GM23248 (cell line): ENCODE measurements around the gene TMEM50B. TPM values are rescaled to one million over a fixed set of nuclear protein-coding genes. Genes with fewer than 3 reads are reported as not detected.
"Not testable (repeated sequence)": the region's sequence is repeated elsewhere in the genome, so short reads cannot be mapped to it uniquely, and the experiment has no call there.

Experiments
- DNase-seq: peaks from one replicate; pipeline ENCODE4 v3.0.0-alpha.2; 2015
- H2AFZ ChIP-seq: fragments of 200-600 bp; sonication (generic); 2 replicates; pipeline ENCODE4 v1.6.1; 2016; ENCODE audit warnings: antibody characterized with exemption
- H3F3A ChIP-seq: fragments of 200-600 bp; sonication (generic); 2 replicates; pipeline ENCODE4 v1.6.1; 2016; ENCODE audit warnings: mild to moderate bottlenecking, antibody characterized with exemption, mixed run types; ENCODE audit not compliant: insufficient read depth
- H3K27ac ChIP-seq: fragments of 200-600 bp; sonication (generic); 2 replicates; pipeline ENCODE4 v1.5.1; 2016; ENCODE audit warnings: mild to moderate bottlenecking
- H3K27me3 ChIP-seq: fragments of 200-600 bp; sonication (generic); replicated peaks from 2 replicates; pipeline ENCODE4 v1.6.1; 2016; ENCODE audit warnings: mild to moderate bottlenecking; ENCODE audit not compliant: insufficient read depth
- H3K36me3 ChIP-seq: fragments of 200-600 bp; sonication (generic); 2 replicates; pipeline ENCODE4 v1.6.1; 2016; ENCODE audit warnings: low read depth, mild to moderate bottlenecking
- H3K4me1 ChIP-seq: fragments of 200-600 bp; sonication (generic); 2 replicates; pipeline ENCODE4 v1.6.1; 2016; ENCODE audit warnings: mild to moderate bottlenecking; ENCODE audit not compliant: insufficient read depth
- H3K4me2 ChIP-seq: fragments of 200-600 bp; sonication (generic); one replicate; pipeline ENCODE4 v1.6.1; 2016; ENCODE audit warnings: mild to moderate bottlenecking; ENCODE audit not compliant: unreplicated experiment
- H3K4me3 ChIP-seq: fragments of 200-600 bp; sonication (generic); 2 replicates; pipeline ENCODE4 v1.5.1; 2016; ENCODE audit warnings: mild to moderate bottlenecking
- H3K79me2 ChIP-seq: fragments of 200-600 bp; sonication (generic); 2 replicates; pipeline ENCODE4 v1.6.1; 2016; ENCODE audit warnings: mild to moderate bottlenecking; ENCODE audit not compliant: insufficient read depth
- H3K9ac ChIP-seq: fragments of 200-600 bp; sonication (generic); 2 replicates; pipeline ENCODE4 v1.6.1; 2016; ENCODE audit warnings: mild to moderate bottlenecking
- H3K9me2 ChIP-seq: fragments of 200-600 bp; sonication (generic); 2 replicates; pipeline ENCODE4 v1.6.1; 2016; ENCODE audit warnings: mixed run types, mild to moderate bottlenecking, moderate library complexity; ENCODE audit not compliant: insufficient read depth
- H3K9me3 ChIP-seq: fragments of 200-600 bp; sonication (generic); one replicate; pipeline ENCODE4 v1.6.1; 2017; ENCODE audit warnings: low read depth
- H4K20me1 ChIP-seq: fragments of 200-600 bp; sonication (generic); 2 replicates; pipeline ENCODE4 v1.6.0; 2016; ENCODE audit not compliant: insufficient read depth
- EZH2 ChIP-seq: fragments of 200-600 bp; sonication (generic); IDR thresholded peaks from 2 replicates; pipeline ENCODE4 v1.6.1; 2018; ENCODE audit warnings: antibody characterized with exemption, mild to moderate bottlenecking; ENCODE audit not compliant: insufficient read depth, poor library complexity, severe bottlenecking
- EZH2phosphoT487 ChIP-seq: fragments of 200-600 bp; sonication (generic); IDR thresholded peaks from 2 replicates; pipeline ENCODE4 v1.6.1; 2018; ENCODE audit warnings: antibody characterized with exemption, moderate library complexity, mild to moderate bottlenecking, low read depth; ENCODE audit not compliant: insufficient read depth
- WGBS, 2 experiments: methylation state at CpG; one replicate each; pipeline ENCODE4 v1.1.6; 2015 to 2017; ENCODE audit warnings: low lambda C conversion rate in 2 of 2, low coverage in 1 of 2; ENCODE audit errors: missing lambda C conversion rate in 2 of 2; 5-methylcytosine and 5-hydroxymethylcytosine counted together
- in situ Hi-C: fragments of 300-500 bp; cut with MboI; formaldehyde crosslinking; loops from 2 replicates; pipeline ENCODE4 v1.15.0; 2020
- polyA plus RNA-seq: library from polyadenylated mRNA; unstranded; fragments of >200 nt; fragmentation: Nextera tagmentation; extraction: Ambion mirVana; gene quantifications from 2 replicates; pipeline ENCODE4 v1.2.1, GENCODE V29; 2016
- total RNA-seq: library from RNA; depleted of rRNA; stranded (reverse); fragments of >200 nt; shearing (Covaris generic); gene quantifications from 2 replicates; pipeline ENCODE4 v1.2.3, GENCODE V29; 2014

The TMEM50B gene
- total and polyA plus RNA-seq, 2 experiments from 2014 or later, result 35.1 to 43.9 TPM

DNA sequence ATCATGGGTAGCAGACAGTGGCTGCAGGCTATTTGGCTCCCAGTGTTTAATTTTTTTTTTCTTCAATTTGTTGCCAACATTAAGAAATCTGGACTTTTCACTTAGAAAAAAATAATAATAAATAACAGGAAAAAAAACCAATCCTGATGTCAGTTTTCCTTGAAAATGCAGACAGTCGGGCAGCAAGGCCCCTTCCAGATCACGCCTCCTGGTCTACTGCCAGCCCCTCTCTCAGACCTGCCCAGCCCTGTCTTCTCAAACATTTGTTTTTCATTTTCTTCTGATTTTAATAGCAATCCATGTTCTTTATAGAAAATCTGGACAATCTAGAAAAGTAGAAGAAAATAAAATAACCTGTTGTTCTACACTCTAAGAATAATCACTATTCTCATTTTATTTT is 61.1 kb downstream of the TMEM50B start:
- no peaks in the 10 kb centered on the region; the same call in 1 of the 2 replicates for H4K20me1 ChIP-seq
- TF ChIP-seq EZH2 (no peak), EZH2phosphoT487 (no peak)
- DNase-seq, result no peak

DNA sequence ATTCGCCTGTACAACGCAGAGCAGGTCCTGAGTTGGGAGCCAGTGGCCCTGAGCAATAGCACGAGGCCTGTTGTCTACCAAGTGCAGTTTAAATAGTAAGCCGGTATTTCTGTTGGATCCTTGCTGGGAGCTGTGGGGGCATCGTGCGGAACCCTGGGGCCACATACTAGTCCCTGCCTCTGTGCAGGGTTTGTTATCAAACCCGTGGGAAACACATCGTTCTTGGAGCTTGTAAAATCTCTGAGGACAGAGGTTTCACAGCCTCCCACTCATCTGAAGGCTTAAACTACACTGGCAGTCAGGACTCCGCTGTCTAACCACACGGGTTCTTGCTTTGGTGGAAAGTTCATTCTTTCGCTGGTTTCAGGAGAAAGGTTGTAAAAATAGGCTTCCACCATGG is 64.8 kb downstream of the TMEM50B start:
- Histone ChIP-seq H3K9ac (no peak overlapping the region), H3K27me3 (no peaks in the 10 kb centered on the region), H4K20me1 (no peaks in the 10 kb centered on the region; the same call in 1 of the 2 replicates), H3K9me3 (no peaks in the 10 kb centered on the region), H3F3A (peaks cover 20% of the 10 kb centered on the region; the same call in 1 of the 2 replicates), H2AFZ (no peak overlapping the region), H3K9me2 (no peaks in the 10 kb centered on the region), H3K36me3 (peaks cover 41% of the 10 kb centered on the region), H3K79me2 (peaks cover 100% of the 10 kb centered on the region), H3K4me1 (peaks cover 19% of the 10 kb centered on the region), H3K4me2 (no peak overlapping the region), H3K4me3 (no peak overlapping the region), H3K27ac (no peak overlapping the region)
- in situ Hi-C loops, result no loop called here
- TF ChIP-seq EZH2 (no peak), EZH2phosphoT487 (no peak)
- DNase-seq, result no peak
- 93 to 94% methylated on average over 11 of the region's 11 CpGs for WGBS, 2 experiments

More for the DNA sequence above, 61.1 kb downstream of the TMEM50B start:
- Histone ChIP-seq H3K36me3 (peaks cover 43% of the 10 kb centered on the region), H3K4me2 (no peak overlapping the region), H3K4me3 (no peak overlapping the region), H3K9me2 (no peaks in the 10 kb centered on the region), H3K27ac (no peak overlapping the region), H3K27me3 (no peaks in the 10 kb centered on the region), H3K4me1 (peaks cover 8% of the 10 kb centered on the region; the same call in 1 of the 2 replicates), H3K9me3 (no peaks in the 10 kb centered on the region), H3K9ac (no peak overlapping the region; the same call in 1 of the 2 replicates), H2AFZ (no peak overlapping the region), H3F3A (0 out of 2 replicates have a peak, but pooled peaks cover 12% of the 10 kb centered on the region), H3K79me2 (peaks cover 97% of the 10 kb centered on the region)
- 35 to 49% methylated on average over 2 of the region's 2 CpGs for WGBS, 2 experiments
- in situ Hi-C loops, result no loop called here

DNA sequence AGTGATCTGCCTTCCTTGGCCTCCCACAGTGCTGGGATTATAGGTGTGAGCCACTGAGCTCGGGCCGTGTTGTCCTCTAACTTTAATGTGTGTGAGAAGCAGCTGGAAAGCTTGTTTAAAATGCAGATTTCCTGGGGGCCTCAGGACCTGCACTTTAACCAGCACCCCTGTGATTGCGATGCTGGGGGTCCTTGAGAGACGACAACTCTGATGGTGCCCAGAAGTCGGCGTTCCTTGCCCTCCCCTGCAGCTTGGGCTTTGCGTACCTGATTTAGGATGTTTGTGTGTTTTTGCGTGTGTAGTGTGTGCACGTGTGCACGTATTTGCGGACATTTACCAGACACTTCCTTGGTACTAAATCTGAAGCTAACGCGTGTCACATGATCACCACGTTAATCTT is 65.7 kb downstream of the TMEM50B start:
- Histone ChIP-seq H3K4me1 (peaks cover 12% of the 10 kb centered on the region), H3K9ac (no peak overlapping the region), H3K4me3 (no peak overlapping the region), H3K79me2 (peaks cover 100% of the 10 kb centered on the region), H3K9me2 (no peaks in the 10 kb centered on the region), H2AFZ (no peak overlapping the region), H4K20me1 (no peaks in the 10 kb centered on the region; the same call in 1 of the 2 replicates), H3K27me3 (no peaks in the 10 kb centered on the region), H3F3A (peaks cover 27% of the 10 kb centered on the region), H3K27ac (no peak overlapping the region), H3K9me3 (no peaks in the 10 kb centered on the region), H3K4me2 (no peak overlapping the region), H3K36me3 (peaks cover 41% of the 10 kb centered on the region)
- in situ Hi-C loops, result no loop called here
- no peak for DNase-seq
- TF ChIP-seq EZH2phosphoT487 (no peak), EZH2 (no peak)
- WGBS, 2 experiments, result 85% methylated on average over 14 of the region's 14 CpGs

DNA sequence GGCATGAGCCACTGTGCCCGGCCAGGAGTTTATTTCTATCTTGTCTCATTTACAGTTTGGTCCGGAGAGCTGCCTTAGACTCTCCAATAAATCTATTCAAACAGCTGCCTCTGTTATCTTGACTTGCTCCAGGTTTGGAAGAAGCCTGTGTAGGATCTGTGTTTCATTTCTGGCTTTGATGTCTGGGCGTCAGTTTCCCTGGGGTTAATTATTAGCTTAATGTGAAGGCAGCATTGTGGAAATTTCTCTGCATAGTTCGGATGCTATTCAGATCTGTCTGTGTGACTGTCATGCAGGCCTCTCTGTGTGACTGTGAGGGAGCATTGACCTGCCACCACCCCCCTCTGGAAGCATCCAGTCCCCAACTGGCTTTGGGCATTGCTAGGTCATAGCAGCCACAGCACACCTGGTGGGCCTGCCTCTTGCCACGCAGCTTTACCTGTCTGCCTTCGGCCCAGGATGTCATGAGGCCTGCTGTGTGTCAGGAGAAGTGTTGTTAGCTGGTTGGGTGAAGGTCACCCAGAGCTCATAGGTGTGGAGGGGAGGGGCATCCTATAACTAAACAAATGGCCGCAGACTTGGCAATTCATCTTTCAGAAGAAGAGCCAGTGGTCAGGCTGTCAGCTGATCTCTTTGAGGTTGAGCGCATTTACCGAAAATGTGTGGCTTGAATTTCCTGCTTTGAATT is 66.8 kb downstream of the TMEM50B start:
- Histone ChIP-seq H3F3A (peaks cover 27% of the 10 kb centered on the region), H3K4me2 (no peak overlapping the region), H3K27me3 (no peaks in the 10 kb centered on the region), H3K9ac (no peak overlapping the region), H3K36me3 (peaks cover 36% of the 10 kb centered on the region), H3K4me1 (peaks cover 11% of the 10 kb centered on the region), H2AFZ (no peak overlapping the region), H3K9me3 (no peaks in the 10 kb centered on the region), H4K20me1 (no peaks in the 10 kb centered on the region; the same call in 1 of the 2 replicates), H3K4me3 (no peak overlapping the region), H3K27ac (no peak overlapping the region), H3K79me2 (peaks cover 100% of the 10 kb centered on the region), H3K9me2 (no peaks in the 10 kb centered on the region)
- in situ Hi-C loops, result no loop called here
- WGBS, 2 experiments, result 69 to 72% methylated on average over 9 of the region's 9 CpGs
- no peak for DNase-seq
- TF ChIP-seq EZH2, result no peak
- no peak for TF ChIP-seq EZH2phosphoT487

DNA sequence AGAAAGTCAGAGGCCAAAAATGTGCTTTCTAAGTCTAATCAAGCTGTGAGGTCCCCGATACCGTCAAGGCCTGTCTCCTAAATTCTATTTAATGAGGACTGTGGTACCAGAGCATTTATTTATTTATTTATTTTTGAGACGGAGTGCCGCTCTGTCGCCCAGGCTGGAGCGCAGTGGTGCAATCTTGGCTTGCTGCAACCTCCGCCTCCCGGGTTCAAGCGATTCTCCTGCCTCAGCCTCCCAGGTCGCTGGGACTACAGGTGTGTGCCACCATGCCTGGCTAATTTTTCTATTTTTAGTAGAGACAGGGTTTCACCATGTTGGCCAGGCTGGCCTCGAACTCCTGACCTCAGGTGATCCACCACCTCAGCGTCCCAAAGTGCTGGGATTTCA is 67.3 kb downstream of the TMEM50B start:
- H2AFZ ChIP-seq, in situ Hi-C loops, H3K9me2 ChIP-seq, H3K4me3 ChIP-seq, H3K9ac ChIP-seq, H3K9me3 ChIP-seq, DNase-seq, H4K20me1 ChIP-seq, H3K4me2 ChIP-seq, H3K27ac ChIP-seq, H3K27me3 ChIP-seq: not testable (repeated sequence)
- Histone ChIP-seq H3F3A (peaks cover 24% of the 10 kb centered on the region), H3K4me1 (peaks cover 11% of the 10 kb centered on the region), H3K79me2 (peaks cover 100% of the 10 kb centered on the region), H3K36me3 (peaks cover 32% of the 10 kb centered on the region)
- 90 to 91% methylated on average over 12 of the region's 12 CpGs for WGBS, 2 experiments
